ENCODE results near the gene SEPTIN2. TPM values are rescaled to one million over a fixed set of nuclear protein-coding genes. Genes with fewer than 3 reads are reported as not detected.
"Not testable (repeated sequence)": the region's sequence is repeated elsewhere in the genome, so short reads cannot be mapped to it uniquely, and the experiment has no call there.

The SEPTIN2 gene
- 202 and 204 TPM in 2 replicates for total RNA-seq

- intact Hi-C loops (cut with micrococcal nuclease): loop anchor here (1.0 to 2.0 kb wide), 10 partner anchors 40 to 750 kb away; partner anchors contain the start of genes D2HGDH, DTYMK, FARP2 and ING5
These were observed at the start of gene SEPTIN2 for GRCh38 chr2:241315879-241316631. SEPTIN2 (plus strand) TSS chr2:241315925; CDS start chr2:241324233, 8,308 bp downstream.

DNA sequence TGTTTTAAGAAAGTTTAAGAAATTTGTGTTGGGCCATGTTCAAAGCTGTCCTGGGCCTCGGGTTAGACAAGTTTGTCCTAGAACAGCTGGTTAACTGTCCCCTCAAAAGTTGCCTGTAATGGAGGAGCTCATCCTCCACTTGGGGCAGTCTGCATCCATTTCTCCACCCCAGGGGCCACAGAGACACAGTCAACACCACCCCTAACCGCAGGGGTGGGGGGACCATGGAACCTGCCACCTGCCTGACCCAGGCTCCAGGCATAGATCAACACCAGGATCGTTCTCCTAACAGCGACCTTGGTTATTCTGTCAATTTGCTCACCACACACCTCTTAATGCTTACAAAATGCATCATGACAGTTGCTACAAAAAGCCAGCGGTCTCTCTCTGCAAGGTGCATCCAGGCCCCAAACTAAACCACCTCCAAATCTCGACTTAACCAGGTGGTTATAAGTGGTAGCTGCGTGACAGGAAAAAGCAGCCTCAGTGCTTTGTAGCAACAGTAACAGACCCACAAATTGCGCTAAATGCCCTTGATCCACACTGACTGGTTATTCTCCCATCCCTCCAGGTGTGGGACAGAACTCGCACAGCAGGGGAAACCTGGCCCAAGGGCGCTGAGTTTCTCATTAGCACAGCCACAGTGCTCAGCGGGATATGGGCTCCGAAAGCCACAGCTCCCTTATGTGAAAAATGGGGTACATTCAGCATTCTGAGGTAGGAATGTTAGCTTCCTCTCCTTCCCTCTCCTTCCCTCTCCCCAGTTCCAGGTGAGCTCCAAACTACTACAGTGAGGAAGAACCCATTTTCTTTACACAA is 48.3 kb upstream of the SEPTIN2 start:
- intact Hi-C loops (cut with micrococcal nuclease): no loop called here

GRCh38 chr2:241268306-241268705 is 47.4 kb upstream of the SEPTIN2 start:
- intact Hi-C loops (cut with micrococcal nuclease): no loop called here

- intact Hi-C loops (cut with micrococcal nuclease): no loop called here
These were observed 46.8 kb upstream of the SEPTIN2 start for GRCh38 chr2:241268716-241269445.

DNA sequence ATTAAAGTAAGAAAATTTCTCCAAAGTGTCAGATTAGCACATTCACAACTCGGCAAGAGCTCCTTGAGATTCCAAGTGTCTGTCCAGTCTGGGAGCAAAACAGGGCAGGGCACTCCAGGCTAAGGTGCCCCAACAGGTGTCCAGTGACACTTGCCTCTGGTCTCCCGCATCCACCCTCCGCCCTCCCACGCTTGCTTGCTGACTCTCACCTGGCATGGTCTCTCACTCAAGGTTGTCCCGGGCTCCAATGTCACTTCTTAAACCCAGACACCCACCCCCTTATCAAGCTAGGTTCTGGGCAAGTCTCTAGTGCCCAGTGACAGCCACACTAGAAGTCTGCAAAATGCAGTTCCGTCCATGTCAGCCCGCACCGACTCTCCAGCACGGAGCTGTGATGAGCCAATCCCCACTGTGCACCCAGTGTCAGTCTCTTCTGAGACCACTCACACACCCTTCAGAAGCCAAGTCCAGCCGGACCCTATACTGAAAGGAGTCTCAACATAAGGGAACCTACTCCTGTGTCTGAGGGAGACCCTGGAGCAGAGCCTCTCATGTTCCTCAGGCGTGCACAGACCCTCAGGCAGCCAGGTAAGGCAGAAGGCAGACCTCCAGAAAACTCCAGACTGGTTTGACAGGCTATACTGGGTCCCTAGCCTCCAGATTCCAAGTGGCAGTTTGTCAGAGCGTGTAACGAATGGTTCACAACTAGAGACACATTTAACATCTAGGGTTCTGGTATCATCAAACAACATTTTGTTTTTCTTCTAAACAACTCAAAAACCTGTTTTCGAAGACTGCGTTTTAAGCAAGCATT is 45.8 kb upstream of the SEPTIN2 start:
- intact Hi-C loops (cut with micrococcal nuclease): no loop called here

DNA sequence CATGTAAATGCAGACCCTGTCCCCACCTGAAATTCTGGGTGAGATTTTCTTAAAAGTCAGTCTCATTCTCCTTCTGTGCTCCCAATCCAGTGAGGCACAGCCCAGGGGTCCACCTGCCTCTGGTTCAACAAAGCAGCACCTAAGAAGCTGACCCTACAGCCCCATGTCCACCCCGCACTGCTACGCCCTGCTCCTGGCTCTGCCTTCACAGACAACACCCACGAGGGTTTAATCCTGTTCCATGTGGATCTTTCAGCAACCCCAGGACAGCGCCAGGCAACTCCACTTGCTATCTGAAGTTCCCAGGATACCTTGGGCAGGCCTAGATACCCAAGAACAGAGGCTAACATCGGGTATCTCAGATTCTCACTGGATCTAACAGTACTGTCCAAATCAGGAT is 45.2 kb upstream of the SEPTIN2 start:
- intact Hi-C loops (cut with micrococcal nuclease): no loop called here

- intact Hi-C loops (cut with micrococcal nuclease): loop anchor here (2.0 kb wide), 1 partner anchor 43 kb away; the partner anchor contains the start of genes HDLBP and SEPTIN2
These were observed 43.9 kb upstream of the SEPTIN2 start for GRCh38 chr2:241271706-241272302.

- intact Hi-C loops (cut with micrococcal nuclease): loop anchor here (2.0 kb wide), 1 partner anchor 42 kb away; the partner anchor contains the start of genes HDLBP and SEPTIN2
These were observed 43.2 kb upstream of the SEPTIN2 start for GRCh38 chr2:241272303-241273209.

DNA sequence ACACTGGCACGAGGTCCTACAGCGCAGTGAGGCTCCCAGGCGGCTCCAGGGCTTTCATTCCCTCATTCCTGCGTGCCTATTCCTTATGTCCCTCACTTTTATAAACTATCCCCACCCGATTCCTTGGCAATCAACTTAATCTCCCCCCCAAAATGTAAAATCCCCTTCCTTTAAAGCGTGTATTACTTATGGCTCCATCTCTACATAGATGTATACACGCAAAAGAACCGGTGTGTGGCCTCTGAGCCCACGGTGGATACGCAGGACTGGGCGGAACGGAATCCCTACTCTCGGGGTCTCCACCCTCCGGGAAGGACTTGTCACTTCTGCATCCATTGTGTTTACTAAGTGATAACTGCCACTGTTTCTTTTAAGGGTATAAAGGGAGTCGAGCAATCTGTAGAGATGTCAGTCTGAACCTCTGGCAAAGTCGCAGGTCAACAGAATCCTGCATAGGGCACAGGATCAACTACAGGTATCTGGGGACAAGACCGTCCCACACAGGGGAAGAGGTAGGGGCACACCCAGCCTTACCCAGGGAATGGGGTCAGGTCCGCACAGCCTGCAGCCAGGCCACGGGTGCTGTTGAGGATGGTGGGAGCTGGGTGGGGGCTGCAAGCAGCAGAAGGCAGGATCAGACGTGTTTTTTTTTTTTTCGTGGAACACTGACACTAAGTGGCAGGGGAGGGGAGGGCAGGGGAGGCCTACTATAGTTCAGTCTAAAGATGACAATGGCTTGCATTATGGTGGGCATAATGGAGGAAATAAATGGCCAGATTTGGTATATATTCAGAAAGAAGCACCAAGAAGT is 42.3 kb upstream of the SEPTIN2 start:
- intact Hi-C loops (cut with micrococcal nuclease): loop anchor here (2.0 kb wide), 1 partner anchor 41 kb away; the partner anchor contains the start of genes HDLBP and SEPTIN2

DNA sequence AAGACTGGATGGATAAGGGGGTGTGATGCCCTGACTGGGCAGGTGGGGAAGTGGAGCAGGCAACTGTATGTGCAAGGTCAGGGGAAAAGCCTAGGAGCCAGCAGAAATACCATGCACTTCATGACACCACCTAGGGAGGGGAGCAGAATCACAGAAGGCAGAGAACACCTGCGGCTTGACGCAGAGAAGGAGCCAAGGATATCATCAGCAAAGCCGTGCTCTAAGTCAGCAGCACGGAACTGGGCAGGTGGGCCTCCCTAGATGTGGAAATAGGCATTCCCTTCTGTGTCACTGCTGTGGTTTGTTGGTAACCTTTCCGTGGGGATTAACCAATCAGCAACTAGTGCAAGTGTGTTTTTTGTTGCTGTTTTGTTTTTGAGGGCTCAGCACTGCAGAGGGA is 41.6 kb upstream of the SEPTIN2 start:
- intact Hi-C loops (cut with micrococcal nuclease): no loop called here

DNA sequence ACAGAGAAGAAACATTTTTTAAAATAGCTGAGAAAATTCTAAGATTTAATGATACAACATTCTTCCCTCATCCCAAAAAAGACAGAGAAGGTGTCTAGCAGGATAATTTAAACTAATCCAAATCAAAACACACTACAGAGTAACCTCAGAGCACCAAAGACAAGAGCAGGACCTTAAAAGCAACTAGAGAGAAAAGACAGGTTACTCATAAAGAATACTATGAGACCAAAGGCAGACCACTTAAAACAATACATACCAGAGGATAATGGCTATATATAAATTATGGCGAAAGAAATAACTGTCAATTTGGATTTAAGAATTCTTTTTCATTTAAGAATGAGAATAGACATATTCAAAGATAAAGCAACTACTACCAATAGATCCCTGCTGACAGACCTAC is 40.2 kb upstream of the SEPTIN2 start:
- intact Hi-C loops (cut with micrococcal nuclease): no loop called here

- intact Hi-C loops (cut with micrococcal nuclease): no loop called here
These were observed 39.8 kb upstream of the SEPTIN2 start for GRCh38 chr2:241275910-241276309.

GRCh38 chr2:241278306-241278705 is 37.4 kb upstream of the SEPTIN2 start:
- intact Hi-C loops (cut with micrococcal nuclease): not testable (repeated sequence)

GRCh38 chr2:241279413-241279812 is 36.3 kb upstream of the SEPTIN2 start:
- intact Hi-C loops (cut with micrococcal nuclease): no loop called here

GRCh38 chr2:241279828-241280227 is 35.9 kb upstream of the SEPTIN2 start:
- intact Hi-C loops (cut with micrococcal nuclease): no loop called here

DNA sequence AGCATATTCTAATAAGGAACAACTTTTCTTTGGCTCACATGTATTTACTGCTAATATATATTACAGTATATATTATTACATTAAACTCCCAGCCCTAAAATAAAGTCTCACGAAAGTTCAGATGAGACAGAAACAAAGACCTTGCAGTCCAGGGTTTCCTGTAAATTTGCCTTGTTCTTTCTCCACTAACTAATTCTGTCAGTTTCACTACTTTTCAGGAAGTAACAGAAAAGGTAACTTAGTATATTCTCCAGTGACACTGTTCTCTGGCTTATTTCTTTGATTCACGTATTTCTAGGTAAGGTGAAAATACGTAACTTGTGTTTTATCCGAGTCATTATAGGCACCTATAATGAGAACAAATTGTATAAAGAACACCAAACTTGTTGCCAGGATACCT is 35.4 kb upstream of the SEPTIN2 start:
- intact Hi-C loops (cut with micrococcal nuclease): no loop called here

- intact Hi-C loops (cut with micrococcal nuclease): no loop called here
These were observed 33.2 kb upstream of the SEPTIN2 start for GRCh38 chr2:241282555-241282954.

- intact Hi-C loops (cut with micrococcal nuclease): no loop called here
These were observed 30.1 kb upstream of the SEPTIN2 start for GRCh38 chr2:241285596-241285995.

All from T-helper 2 cell treated with Interferon-gamma antibody and Interleukin-4, amounts not matched to agents 100 ng/mL and 5 ng/mL, for 36 hours (primary cell).